Endothelial cell of umbilical vein (primary cell): ENCODE measurements around the gene RELCH. TPM values are rescaled to one million over a fixed set of nuclear protein-coding genes. Genes with fewer than 3 reads are reported as not detected.

Source experiments
- BruUV-seq: library from RNA; stranded (reverse); fragments of 400-500 nt; replicated peaks from 2 replicates; lab custom pipeline; 2021; lab: Mats Ljungman, UMichigan
- CTCF ChIA-PET: fragments of 300-600, 350-600 bp; sonication (Branson Sonifier 250); formaldehyde crosslinking; loops from one replicate; lab custom pipeline; 2021; ENCODE audit warnings: antibody characterized with exemption, inconsistent platforms; lab: Charles Lee
- POLR2A ChIA-PET: fragments of 300-600, 350-600 bp; sonication (Branson Sonifier 250); formaldehyde crosslinking; loops from one replicate; lab custom pipeline; 2021; ENCODE audit warnings: antibody characterized with exemption, inconsistent platforms; lab: Charles Lee
- DNase-seq: peaks from one replicate; pipeline ENCODE4 v3.0.0-alpha.2; 2011; ENCODE audit warnings: low read depth, low spot score
- FAIRE-seq: peaks from 2 replicates; lab custom pipeline; 2011; peaks lifted over from hg19 to GRCh38; lab: Jason Lieb, UNC
- H2AFZ ChIP-seq: 2 replicates; pipeline ENCODE4 v1.6.0; 2012; ENCODE audit warnings: low read depth, low read length, control low read depth, inconsistent platforms
- H3K27ac ChIP-seq: 2 replicates; pipeline ENCODE4 v1.5.1; 2011; ENCODE audit warnings: low read depth, mild to moderate bottlenecking, control low read depth, low read length, moderate library complexity; ENCODE audit not compliant: insufficient read depth
- H3K27me3 ChIP-seq, 2 experiments: 2 replicates each; pipeline versions ENCODE4 v1.6.0 to v1.6.1; 2011; ENCODE audit warnings: low read length in 2 of 2, mixed read lengths in 1 of 2; ENCODE audit not compliant: control insufficient read depth in 2 of 2, insufficient read depth in 2 of 2
- H3K36me3 ChIP-seq, 2 experiments: 2 replicates in 1 of 2; 3 replicates in 1 of 2; pipeline ENCODE4 v1.5.1; 2011; ENCODE audit warnings: low read length in 2 of 2, mild to moderate bottlenecking in 1 of 2, moderate library complexity in 1 of 2; ENCODE audit not compliant: control insufficient read depth in 2 of 2, insufficient read depth in 2 of 2; ENCODE audit errors: extremely low read depth in 1 of 2
- H3K4me1 ChIP-seq: 3 replicates; pipeline ENCODE4 v1.5.1; 2011; ENCODE audit warnings: mild to moderate bottlenecking, low read length; ENCODE audit not compliant: control insufficient read depth, insufficient read depth; ENCODE audit errors: extremely low read depth
- H3K4me2 ChIP-seq: 2 replicates; pipeline ENCODE4 v1.6.1; 2011; ENCODE audit warnings: low read length, control low read depth, mixed read lengths; ENCODE audit not compliant: insufficient read depth
- H3K4me3 ChIP-seq, 3 experiments: fragments of 200-600 bp in 1 of 3; sonication (generic), shearing (Covaris generic) in 1 of 3; replicated peaks in 1 of 3; 2 replicates each; pipeline ENCODE4 v1.5.1; 2011 to 2016; ENCODE audit warnings: control low read depth in 3 of 3, low read length in 3 of 3, mild to moderate bottlenecking in 2 of 3, inconsistent platforms in 1 of 3, low read depth in 1 of 3, moderate library complexity in 1 of 3; ENCODE audit not compliant: insufficient read depth in 1 of 3
- H3K79me2 ChIP-seq: 2 replicates; pipeline ENCODE4 v1.6.0; 2012; ENCODE audit warnings: low read length, inconsistent platforms; ENCODE audit not compliant: control insufficient read depth, insufficient read depth
- H3K9ac ChIP-seq: replicated peaks from 2 replicates; pipeline ENCODE3; 2011; ENCODE audit warnings: low read length, control low read depth; ENCODE audit not compliant: insufficient read depth; ENCODE audit errors: extremely low read depth
- H3K9me1 ChIP-seq: replicated peaks from 3 replicates; pipeline ENCODE4 v1.6.0; 2011; ENCODE audit warnings: mild to moderate bottlenecking, low read length; ENCODE audit not compliant: control insufficient read depth, insufficient read depth; ENCODE audit errors: extremely low read depth
- H3K9me3 ChIP-seq: replicated peaks from 2 replicates; pipeline ENCODE4 v1.5.1; 2012; ENCODE audit warnings: low read length, inconsistent platforms; ENCODE audit not compliant: control insufficient read depth, insufficient read depth
- H4K20me1 ChIP-seq: replicated peaks from 2 replicates; pipeline ENCODE3; 2011; ENCODE audit warnings: mild to moderate bottlenecking, low read length; ENCODE audit not compliant: control insufficient read depth, insufficient read depth; ENCODE audit errors: extremely low read depth
- CTCF ChIP-seq, 2 donors: IDR thresholded peaks; 1 replicate in 1 of 2; 2 replicates in 1 of 2; pipeline ENCODE4 v1.5.1; 2011; ENCODE audit warnings: low read length in 2 of 2, mild to moderate bottlenecking in 2 of 2, moderate library complexity in 2 of 2, control low read depth in 1 of 2, inconsistent platforms in 1 of 2, low read depth in 1 of 2; ENCODE audit not compliant: insufficient read depth in 1 of 2; ENCODE audit errors: extremely low read depth in 1 of 2
- EZH2 ChIP-seq: IDR thresholded peaks from 2 replicates; pipeline ENCODE4 v1.6.1; 2012; ENCODE audit warnings: borderline replicate concordance, low read depth, mild to moderate bottlenecking, moderate library complexity, low read length, inconsistent platforms; ENCODE audit not compliant: severe bottlenecking
- FOS ChIP-seq: IDR thresholded peaks from 2 replicates; pipeline ENCODE4 v1.6.1; 2011; ENCODE audit warnings: mild to moderate bottlenecking, low read length, moderate library complexity, borderline replicate concordance; ENCODE audit not compliant: insufficient read depth
- GATA2 ChIP-seq: IDR thresholded peaks from 2 replicates; pipeline ENCODE4 v1.7.0; 2011; ENCODE audit warnings: low read depth, mild to moderate bottlenecking, moderate library complexity, mixed read lengths, low read length; ENCODE audit not compliant: insufficient read length, insufficient read depth
- JUN ChIP-seq: IDR thresholded peaks from 2 replicates; pipeline ENCODE4 v1.6.1; 2011; ENCODE audit warnings: borderline replicate concordance, low read depth; ENCODE audit not compliant: insufficient read length, insufficient read depth
- MAX ChIP-seq: IDR thresholded peaks from 2 replicates; pipeline ENCODE4 v1.6.1; 2011; ENCODE audit not compliant: insufficient read depth, insufficient read length
- MYC ChIP-seq: IDR thresholded peaks from one replicate; pipeline ENCODE4 v1.6.1; 2011; ENCODE audit warnings: mild to moderate bottlenecking, low read depth, low read length
- POLR2A ChIP-seq: IDR thresholded peaks from 2 replicates; pipeline ENCODE4 v1.6.1; 2012; ENCODE audit warnings: low read depth, mild to moderate bottlenecking, control low read depth, low read length
- POLR2AphosphoS5 ChIP-seq: IDR thresholded peaks from 2 replicates; pipeline ENCODE4 v1.6.1; 2012; ENCODE audit warnings: low read depth, mild to moderate bottlenecking, control low read depth, low read length, moderate library complexity; ENCODE audit not compliant: insufficient read depth
- dilution Hi-C: fragments of 300-500 bp; cut with MboI; formaldehyde crosslinking; loops from one replicate; pipeline ENCODE4 v1.15.0; 2019; ENCODE audit warnings: low sequenced_read_pairs; ENCODE audit not compliant: extremely low pct_ligation_motif_present
- intact Hi-C: fragments of 100-400 bp; cut with micrococcal nuclease; formaldehyde crosslinking; loops from one replicate; pipeline ENCODE4 v1.10.0; 2022
- polyA plus RNA-seq, 4 experiments: library from polyadenylated mRNA; depleted of rRNA in 3 of 4; stranded (reverse) in 3 of 4; unstranded in 1 of 4; fragments of >200 nt; gene quantifications; 2 replicates each; pipeline versions ENCODE4 v1.2.1 to v1.2.3, GENCODE V29; 2011 to 2012; ENCODE audit warnings: missing spikeins in 1 of 4
- total RNA-seq: library from RNA; stranded (reverse); gene quantifications from 2 replicates; pipeline ENCODE4 v1.2.3, GENCODE V29; 2021

The RELCH gene
- total and polyA plus RNA-seq, 2 donors (not counting 3 experiments of a cell fraction or from before 2014, with no cell fraction given), result 6.6 to 25.2 TPM

GRCh38 chr18:62301322-62301721 lies 114.3 kb downstream of the RELCH start:
- H3K9me3 ChIP-seq, result no peaks in the 10 kb centered on the region

More at GRCh38 chr18:62301322-62301721, 114.3 kb downstream of the RELCH start:
- no peaks in the 10 kb centered on the region for H3K9me1 ChIP-seq
- FAIRE-seq (no peak), DNase-seq (no peak)
- no peaks in the 10 kb centered on the region for H3K36me3 ChIP-seq
- H3K27me3 ChIP-seq, result no peaks in the 10 kb centered on the region
- ChIA-PET CTCF (interaction anchor here (1.6 kb wide), 1 partner anchor 16 kb away, joined by 3 read pairs; no protein-coding TSS in a partner anchor), POLR2A (no interaction called here)
- H4K20me1 ChIP-seq, result no peaks in the 10 kb centered on the region
- BruUV-seq, result no TSS peak
- no peak overlapping the region for H3K4me3 ChIP-seq
- no peak overlapping the region for H3K4me2 ChIP-seq
- no peak overlapping the region for H2AFZ ChIP-seq
- H3K79me2 ChIP-seq, result no peaks in the 10 kb centered on the region
- no peak overlapping the region for H3K9ac ChIP-seq
- no peak for TF ChIP-seq MYC
- no peak for TF ChIP-seq GATA2
- TF ChIP-seq POLR2A, result no peak
- no peak for TF ChIP-seq MAX
- TF ChIP-seq FOS, result no peak
- TF ChIP-seq POLR2AphosphoS5, result no peak
- TF ChIP-seq CTCF (IDR thresholded peaks at IDR 0.05; ENCODE audit: extremely low read depth in 1 of 2, insufficient read depth in 1 of 2, low read depth in 1 of 2, low read length in 2 of 2), result no peak
- no peak for TF ChIP-seq JUN
- no peak for TF ChIP-seq EZH2
- no peaks in the 10 kb centered on the region for H3K4me1 ChIP-seq
- dilution Hi-C loops, result no loop called here
- H3K27ac ChIP-seq, result no peak overlapping the region
- intact Hi-C loops, result no loop called here
